Gastrocnemius medialis (tissue), 4 donors: ENCODE data around the gene EEF1A2. TPM values are rescaled to one million over a fixed set of nuclear protein-coding genes. Genes with fewer than 3 reads are reported as not detected.

Experiments used
- ATAC-seq, 2 donors: fragments of 150-250 bp; one replicate each; pipeline ENCODE4 v1.9.1; 2016
- DNase-seq, 2 donors: peaks; one replicate each; pipeline ENCODE4 v3.0.0-alpha.2; 2019
- H3K27ac ChIP-seq, 4 donors: fragments of 200-600 bp; sonication (generic); 1 replicate in 1 of 4; 2 replicates in 3 of 4; pipeline ENCODE4 v1.5.1; 2016 to 2018; ENCODE audit warnings: mild to moderate bottlenecking in 2 of 4, moderate library complexity in 1 of 4
- H3K27me3 ChIP-seq, 3 donors: fragments of 200-600 bp; sonication (generic) in 2 of 3; 1 replicate in 1 of 3; 2 replicates in 2 of 3; pipeline versions ENCODE4 v1.5.1 to v1.6.0; 2016 to 2019; ENCODE audit warnings: mild to moderate bottlenecking in 1 of 3, moderate library complexity in 1 of 3
- H3K36me3 ChIP-seq, 2 donors: fragments of 200-600 bp; sonication (generic) in 1 of 2; one replicate each; pipeline ENCODE4 v1.5.1; 2017 to 2018
- H3K4me1 ChIP-seq, 2 donors: fragments of 200-600 bp; sonication (generic) in 1 of 2; one replicate each; pipeline ENCODE4 v1.5.1; 2016 to 2017; ENCODE audit warnings: mild to moderate bottlenecking in 2 of 2
- H3K4me3 ChIP-seq, 4 donors: fragments of 200-600 bp; sonication (generic) in 3 of 4; 1 replicate in 1 of 4; 2 replicates in 3 of 4; pipeline ENCODE4 v1.5.1; 2016 to 2019; ENCODE audit warnings: mild to moderate bottlenecking in 2 of 4
- H3K9me3 ChIP-seq, 3 donors: fragments of 200-600 bp; sonication (generic) in 2 of 3; 1 replicate in 1 of 3; 2 replicates in 2 of 3; pipeline ENCODE4 v1.5.1; 2016 to 2019
- CTCF ChIP-seq, 5 experiments: fragments of 450-650 bp in 3 of 5; fragments of 200-600 bp in 2 of 5; sonication (generic) in 2 of 5; IDR thresholded peaks in 4 of 5; conservative IDR thresholded peaks in 1 of 5; 1 replicate in 4 of 5; 2 replicates in 1 of 5; pipeline ENCODE4 v1.5.1; 2016 to 2019; ENCODE audit warnings: antibody characterized with exemption in 5 of 5, mild to moderate bottlenecking in 3 of 5, moderate library complexity in 3 of 5
- POLR2A ChIP-seq, 2 donors: fragments of 450-650 bp; IDR thresholded peaks; one replicate each; pipeline ENCODE4 v1.6.1; 2017; ENCODE audit warnings: antibody characterized with exemption in 2 of 2, mild to moderate bottlenecking in 2 of 2, moderate library complexity in 2 of 2
- in situ Hi-C, 4 donors: fragments of 200-750 bp; cut with MboI; loops; one replicate each; pipeline versions ENCODE4 v1.15.0 to v1.8.0; 2017; ENCODE audit warnings: low sequenced_read_pairs in 4 of 4
- intact Hi-C: fragments of 100-400 bp; cut with DNase I; formaldehyde crosslinking; loops from one replicate; pipeline ENCODE4 v1.15.1; 2023; ENCODE audit warnings: low total_unique reads
- total RNA-seq, 4 donors: library from RNA; depleted of rRNA; stranded (reverse); fragments of >200 nt; gene quantifications; one replicate each; pipeline versions ENCODE4 v1.1.0 to v1.2.3, GENCODE V29; 2016

Gene EEF1A2
- total RNA-seq, 4 donors from 2014 or later, result 1,736 to 2,603 (median 2,395) TPM

GRCh38 chr20:63473555-63474449 is 25.1 kb downstream of the EEF1A2 start:
- H3K4me3 ChIP-seq, result no peak overlapping the region
- peaks cover 67 to 74% (median 67%) of the 10 kb centered on the region in 3 donors for H3K27me3 ChIP-seq
- TF ChIP-seq POLR2A (IDR thresholded peaks at IDR 0.05) (no peak), CTCF (IDR thresholded peaks at IDR 0.05 in 4 of 5, conservative IDR thresholded peaks at IDR 0.05 in 1 of 5) (no peak)
- ATAC-seq (no peak), DNase-seq (no peak)
- H3K36me3 ChIP-seq, result no peaks in the 10 kb centered on the region
- in situ Hi-C loops, result no loop called here
- H3K9me3 ChIP-seq, result no peaks in the 10 kb centered on the region
- intact Hi-C loops, result no loop called here
- H3K4me1 ChIP-seq, result peaks cover 0 to 4% of the 10 kb centered on the region in 2 donors
- H3K27ac ChIP-seq, result no peak overlapping the region

GRCh38 chr20:63472862-63473390 is 26.0 kb downstream of the EEF1A2 start:
- ATAC-seq (no peak), DNase-seq (peak in 1 of 2 donors; percentile 22)
- H3K27me3 ChIP-seq, result peaks cover 59 to 69% (median 61%) of the 10 kb centered on the region in 3 donors
- in situ Hi-C loops (no loop called here), intact Hi-C loops (no loop called here)
- H3K4me3 ChIP-seq, result no peak overlapping the region
- TF ChIP-seq POLR2A (IDR thresholded peaks at IDR 0.05) (no peak), CTCF (IDR thresholded peaks at IDR 0.05 in 4 of 5, conservative IDR thresholded peaks at IDR 0.05 in 1 of 5) (no peak)
- H3K36me3 ChIP-seq, result no peaks in the 10 kb centered on the region
- no peaks in the 10 kb centered on the region for H3K9me3 ChIP-seq
- no peak overlapping the region for H3K27ac ChIP-seq
- H3K4me1 ChIP-seq, result peaks cover 0 to 4% of the 10 kb centered on the region in 2 donors

- Histone ChIP-seq H3K4me1 (peaks cover 0 to 4% of the 10 kb centered on the region in 2 donors), H3K4me3 (no peak within 1 kb of the TSS), H3K27ac (no peak within 1 kb of the TSS), H3K36me3 (no peaks in the 10 kb centered on the region), H3K9me3 (no peaks in the 10 kb centered on the region), H3K27me3 (peaks cover 58 to 64% (median 62%) of the 10 kb centered on the region in 3 donors)
- ATAC-seq (no peak), DNase-seq (no peak)
- intact Hi-C loops (no loop called here), in situ Hi-C loops (no loop called here)
- TF ChIP-seq CTCF (IDR thresholded peaks at IDR 0.05 in 4 of 5, conservative IDR thresholded peaks at IDR 0.05 in 1 of 5) (no peak), POLR2A (IDR thresholded peaks at IDR 0.05) (no peak)
Observed at GRCh38 chr20:63471981-63472831, 26.7 kb downstream of the EEF1A2 start, which contains the start of gene KCNQ2. Gene KCNQ2, minus strand, starts transcription at chr20:63472655. Its CDS starts 192 bp downstream, at chr20:63472463.

GRCh38 chr20:63471717-63471980 is 27.2 kb downstream of the EEF1A2 start:
- peaks cover 0 to 4% of the 10 kb centered on the region in 2 donors for H3K4me1 ChIP-seq

More at GRCh38 chr20:63471717-63471980, 27.2 kb downstream of the EEF1A2 start:
- Histone ChIP-seq H3K36me3 (no peaks in the 10 kb centered on the region), H3K9me3 (no peaks in the 10 kb centered on the region), H3K27ac (no peak overlapping the region), H3K4me3 (no peak overlapping the region), H3K27me3 (peaks cover 58 to 65% (median 62%) of the 10 kb centered on the region in 3 donors)
- intact Hi-C loops (no loop called here), in situ Hi-C loops (no loop called here)
- no peak for DNase-seq
- no peak for ATAC-seq
- TF ChIP-seq CTCF (IDR thresholded peaks at IDR 0.05 in 4 of 5, conservative IDR thresholded peaks at IDR 0.05 in 1 of 5), result no peak
- no peak for TF ChIP-seq POLR2A (IDR thresholded peaks at IDR 0.05)
